Hepatocyte (in vitro differentiated cells): Measurements from ENCODE around the gene SLC38A2. TPM values are rescaled to one million over a fixed set of nuclear protein-coding genes. Genes with fewer than 3 reads are reported as not detected.

Experiments
- DNase-seq: peaks from one replicate; pipeline ENCODE4 v3.0.0-alpha.2; 2016; ENCODE audit warnings: low spot score
- H2AFZ ChIP-seq: fragments of 200-600 bp; sonication (generic); 2 replicates; pipeline ENCODE4 v1.6.0; 2016; ENCODE audit warnings: antibody characterized with exemption, mild to moderate bottlenecking
- H3K27ac ChIP-seq: fragments of 200-600 bp; sonication (generic); 2 replicates; pipeline ENCODE4 v1.5.1; 2016; ENCODE audit warnings: mild to moderate bottlenecking
- H3K27me3 ChIP-seq: fragments of 200-600 bp; sonication (generic); 2 replicates; pipeline ENCODE4 v1.6.1; 2016
- H3K36me3 ChIP-seq: fragments of 200-600 bp; sonication (generic); replicated peaks from 2 replicates; pipeline ENCODE4 v1.5.1; 2016; ENCODE audit warnings: low read depth; ENCODE audit not compliant: insufficient read depth
- H3K4me1 ChIP-seq: fragments of 200-600 bp; sonication (generic); 2 replicates; pipeline ENCODE4 v1.5.1; 2016; ENCODE audit warnings: mild to moderate bottlenecking, moderate library complexity; ENCODE audit not compliant: insufficient read depth
- H3K4me2 ChIP-seq: fragments of 200-600 bp; sonication (generic); 2 replicates; pipeline ENCODE4 v1.6.0; 2016
- H3K4me3 ChIP-seq: fragments of 200-600 bp; sonication (generic); 2 replicates; pipeline ENCODE4 v1.5.1; 2016; ENCODE audit warnings: mild to moderate bottlenecking
- H3K79me2 ChIP-seq: fragments of 200-600 bp; sonication (generic); 2 replicates; pipeline ENCODE4 v1.6.0; 2017; ENCODE audit warnings: mild to moderate bottlenecking
- H3K9me2 ChIP-seq: fragments of 200-600 bp; sonication (generic); replicated peaks from 2 replicates; pipeline ENCODE4 v1.6.0; 2017; ENCODE audit warnings: mild to moderate bottlenecking; ENCODE audit not compliant: insufficient read depth
- H3K9me3 ChIP-seq: fragments of 200-600 bp; sonication (generic); 2 replicates; pipeline ENCODE4 v1.5.1; 2016; ENCODE audit warnings: low read depth, mild to moderate bottlenecking
- H4K20me1 ChIP-seq: fragments of 200-600 bp; sonication (generic); 2 replicates; pipeline ENCODE4 v1.6.0; 2016; ENCODE audit warnings: mild to moderate bottlenecking; ENCODE audit not compliant: insufficient read depth, poor library complexity, severe bottlenecking
- EZH2 ChIP-seq: fragments of 200-600 bp; sonication (generic); IDR thresholded peaks from 2 replicates; pipeline ENCODE4 v1.6.1; 2016; ENCODE audit warnings: antibody characterized with exemption, mild to moderate bottlenecking, borderline replicate concordance
- EZH2phosphoT487 ChIP-seq: fragments of 200-600 bp; sonication (generic); IDR thresholded peaks from one replicate; pipeline ENCODE4 v1.6.1; 2018; ENCODE audit warnings: antibody characterized with exemption, mild to moderate bottlenecking, low read depth, moderate library complexity; ENCODE audit not compliant: unreplicated experiment, severe bottlenecking
- WGBS: methylation state at CpG from one replicate; pipeline ENCODE4 v1.1.6; 2016; ENCODE audit warnings: low lambda C conversion rate; ENCODE audit errors: missing lambda C conversion rate; 5-methylcytosine and 5-hydroxymethylcytosine counted together
- polyA plus RNA-seq: library from polyadenylated mRNA; unstranded; fragments of >200 nt; fragmentation: Nextera tagmentation; extraction: Ambion mirVana; gene quantifications from 2 replicates; pipeline ENCODE4 v1.2.1, GENCODE V29; 2016
- total RNA-seq: library from RNA; depleted of rRNA; stranded (reverse); fragments of >200 nt; gene quantifications from 2 replicates; pipeline ENCODE4 v1.2.3, GENCODE V29; 2014
- TF ChIP-seq, protein P1 (sequence below): fragments of 200-600 bp; sonication (generic); IDR thresholded peaks from 2 replicates; pipeline ENCODE4 v1.5.1; 2016; ENCODE audit warnings: antibody characterized with exemption, mild to moderate bottlenecking; ENCODE audit not compliant: poor library complexity

Gene SLC38A2
- total and polyA plus RNA-seq, 2 experiments from 2014 or later, result 139 to 373 TPM

DNA sequence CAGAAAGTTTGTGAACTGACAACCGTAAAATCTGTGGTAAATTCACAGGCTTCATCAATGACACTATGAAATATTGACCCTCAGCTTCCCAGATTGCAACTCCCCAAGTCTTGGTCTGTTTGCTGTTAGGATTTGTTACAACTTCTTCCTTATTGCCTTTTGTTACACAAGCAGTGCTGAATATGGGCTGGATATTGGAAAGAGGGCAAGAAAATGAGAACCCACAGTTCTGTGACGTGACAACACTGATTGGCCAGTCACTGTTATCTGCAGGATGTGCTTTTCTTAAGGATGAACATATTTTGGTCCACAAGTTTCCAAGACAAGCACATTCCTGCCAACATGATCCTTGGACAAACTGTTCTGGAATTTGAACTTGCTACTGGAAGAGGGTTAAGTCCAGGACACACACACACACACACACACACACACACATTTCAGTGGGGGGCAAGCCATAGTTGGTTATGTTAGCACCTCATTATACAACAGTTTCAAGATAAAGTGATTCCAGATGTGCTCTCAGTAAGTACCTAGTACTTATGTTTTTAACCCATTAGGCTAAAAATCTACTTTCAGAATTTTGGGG, 16.6 kb upstream of the SLC38A2 start:
- no peak for DNase-seq
- H3K4me1 ChIP-seq, result peaks cover 55% of the 10 kb centered on the region
- 61% methylated on average over 2 of the region's 2 CpGs for WGBS

DNA sequence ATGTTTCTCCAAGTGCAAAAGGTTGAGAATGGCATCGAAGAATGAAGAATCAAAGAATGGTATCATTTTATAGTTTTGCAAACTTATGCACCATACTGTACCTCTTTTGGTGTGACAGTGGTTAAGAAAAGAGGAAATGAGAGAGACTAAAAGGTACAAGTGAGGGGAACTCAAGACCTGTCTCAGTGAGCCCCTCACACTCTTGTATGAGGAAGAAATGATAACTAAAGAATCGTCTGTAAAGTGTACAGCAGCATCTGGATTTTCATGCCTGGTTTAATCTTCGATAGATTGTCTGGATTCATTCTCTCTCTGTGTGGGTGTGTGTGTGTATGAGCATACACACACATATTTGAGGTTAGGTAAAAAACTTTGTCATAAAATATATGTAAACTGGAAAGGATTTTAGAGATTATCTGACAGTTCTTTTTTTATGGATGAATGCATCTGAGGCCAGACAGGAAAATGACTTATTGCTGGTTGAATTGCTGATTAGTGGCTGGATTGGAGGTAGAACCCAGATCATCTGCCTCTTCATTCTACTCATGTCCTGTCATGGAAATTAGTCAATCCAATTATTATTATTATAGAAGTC, 16.0 kb upstream of the SLC38A2 start:
- Histone ChIP-seq H2AFZ (no peak overlapping the region), H3K36me3 (no peaks in the 10 kb centered on the region), H3K27ac (peak overlapping the region; percentile 78), H4K20me1 (no peaks in the 10 kb centered on the region), H3K4me1 (peaks cover 55% of the 10 kb centered on the region), H3K4me2 (peak overlapping the region; percentile 28), H3K4me3 (no peak overlapping the region), H3K79me2 (peaks cover 9% of the 10 kb centered on the region), H3K9me3 (no peaks in the 10 kb centered on the region), H3K9me2 (no peaks in the 10 kb centered on the region), H3K27me3 (no peaks in the 10 kb centered on the region)
- 74% methylated on average over 3 of the region's 3 CpGs for WGBS
- no peak for DNase-seq
- no peak for TF ChIP-seq EZH2phosphoT487
- TF ChIP-seq, protein P1, sequence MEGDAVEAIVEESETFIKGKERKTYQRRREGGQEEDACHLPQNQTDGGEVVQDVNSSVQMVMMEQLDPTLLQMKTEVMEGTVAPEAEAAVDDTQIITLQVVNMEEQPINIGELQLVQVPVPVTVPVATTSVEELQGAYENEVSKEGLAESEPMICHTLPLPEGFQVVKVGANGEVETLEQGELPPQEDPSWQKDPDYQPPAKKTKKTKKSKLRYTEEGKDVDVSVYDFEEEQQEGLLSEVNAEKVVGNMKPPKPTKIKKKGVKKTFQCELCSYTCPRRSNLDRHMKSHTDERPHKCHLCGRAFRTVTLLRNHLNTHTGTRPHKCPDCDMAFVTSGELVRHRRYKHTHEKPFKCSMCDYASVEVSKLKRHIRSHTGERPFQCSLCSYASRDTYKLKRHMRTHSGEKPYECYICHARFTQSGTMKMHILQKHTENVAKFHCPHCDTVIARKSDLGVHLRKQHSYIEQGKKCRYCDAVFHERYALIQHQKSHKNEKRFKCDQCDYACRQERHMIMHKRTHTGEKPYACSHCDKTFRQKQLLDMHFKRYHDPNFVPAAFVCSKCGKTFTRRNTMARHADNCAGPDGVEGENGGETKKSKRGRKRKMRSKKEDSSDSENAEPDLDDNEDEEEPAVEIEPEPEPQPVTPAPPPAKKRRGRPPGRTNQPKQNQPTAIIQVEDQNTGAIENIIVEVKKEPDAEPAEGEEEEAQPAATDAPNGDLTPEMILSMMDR, result no peak
- TF ChIP-seq EZH2, result no peak

More for the DNA sequence above, 16.6 kb upstream of the SLC38A2 start:
- Histone ChIP-seq H3K27ac (peak overlapping the region; percentile 78), H3K9me3 (no peaks in the 10 kb centered on the region), H3K4me2 (peak overlapping the region; percentile 28), H3K27me3 (no peaks in the 10 kb centered on the region), H2AFZ (no peak overlapping the region), H3K79me2 (peaks cover 9% of the 10 kb centered on the region), H3K9me2 (no peaks in the 10 kb centered on the region), H4K20me1 (no peaks in the 10 kb centered on the region), H3K36me3 (no peaks in the 10 kb centered on the region), H3K4me3 (no peak overlapping the region)
- no peak for TF ChIP-seq EZH2phosphoT487
- TF ChIP-seq, protein P1, result no peak
- no peak for TF ChIP-seq EZH2

GRCh38 chr12:46387670-46388069, 15.1 kb upstream of the SLC38A2 start:
- H3K27me3 ChIP-seq, result no peaks in the 10 kb centered on the region
- H4K20me1 ChIP-seq, result no peaks in the 10 kb centered on the region
- H3K79me2 ChIP-seq, result peaks cover 9% of the 10 kb centered on the region
- H3K4me1 ChIP-seq, result peaks cover 55% of the 10 kb centered on the region
- H3K4me3 ChIP-seq, result no peak overlapping the region
- no peak overlapping the region for H2AFZ ChIP-seq
- H3K4me2 ChIP-seq, result peak overlapping the region; percentile 81
- H3K9me3 ChIP-seq, result no peaks in the 10 kb centered on the region
- TF ChIP-seq, protein P1, result no peak
- TF ChIP-seq EZH2phosphoT487 (no peak), EZH2 (no peak)
- no peak for DNase-seq
- no peaks in the 10 kb centered on the region for H3K9me2 ChIP-seq
- WGBS, result 96% methylated on average over 6 of the region's 6 CpGs
- peak overlapping the region; percentile 99 for H3K27ac ChIP-seq
- no peaks in the 10 kb centered on the region for H3K36me3 ChIP-seq
